IPS-18c (cell line): ENCODE measurements around the gene FRMD8.

ENCODE experiments used
- H3K4me3 ChIP-seq: 2 replicates; pipeline ENCODE4 v1.7.0; 2013; ENCODE audit warnings: low read depth, mild to moderate bottlenecking, low read length, moderate library complexity; ENCODE audit not compliant: insufficient read depth
- H3K9me3 ChIP-seq: one replicate; pipeline ENCODE4 v1.6.1; 2013; ENCODE audit warnings: mild to moderate bottlenecking, low read length, moderate library complexity; ENCODE audit not compliant: control insufficient read depth, insufficient read depth

FRMD8 gene

GRCh38 chr11:65386307-65387140, at the start of gene FRMD8:
Gene FRMD8, plus strand, starts transcription at chr11:65386637. Its CDS starts 400 bp downstream, at chr11:65387037.
- H3K9me3 ChIP-seq, result no peaks in the 10 kb centered on the region

GRCh38 chr11:65338676-65339075, 47.8 kb upstream of the FRMD8 start:
- no peak overlapping the region for H3K4me3 ChIP-seq
- no peaks in the 10 kb centered on the region for H3K9me3 ChIP-seq

More at GRCh38 chr11:65386307-65387140, at the start of gene FRMD8:
- H3K4me3 ChIP-seq, result peak within 1 kb of the TSS; percentile 89

- no peaks in the 10 kb centered on the region for H3K9me3 ChIP-seq
- H3K4me3 ChIP-seq, result no peak overlapping the region
Observed at GRCh38 chr11:65340226-65340625, 46.2 kb upstream of the FRMD8 start.

GRCh38 chr11:65341856-65342255, 44.6 kb upstream of the FRMD8 start:
- H3K9me3 ChIP-seq, result no peaks in the 10 kb centered on the region
- H3K4me3 ChIP-seq, result no peak overlapping the region

GRCh38 chr11:65351511-65351910, 34.9 kb upstream of the FRMD8 start:
- no peak overlapping the region for H3K4me3 ChIP-seq
- H3K9me3 ChIP-seq, result no peaks in the 10 kb centered on the region

- no peaks in the 10 kb centered on the region for H3K9me3 ChIP-seq
- no peak overlapping the region for H3K4me3 ChIP-seq
Observed at GRCh38 chr11:65352783-65353182, 33.7 kb upstream of the FRMD8 start.

GRCh38 chr11:65353376-65353775, 33.1 kb upstream of the FRMD8 start:
- H3K4me3 ChIP-seq, result no peak overlapping the region
- H3K9me3 ChIP-seq, result no peaks in the 10 kb centered on the region

- H3K9me3 ChIP-seq, result no peaks in the 10 kb centered on the region
- H3K4me3 ChIP-seq, result peak overlapping the region; percentile 78
Observed at GRCh38 chr11:65353900-65354264, 32.6 kb upstream of the FRMD8 start.

- H3K4me3 ChIP-seq, result peak within 1 kb of the TSS; percentile 78
- H3K9me3 ChIP-seq, result no peaks in the 10 kb centered on the region
Observed at GRCh38 chr11:65354265-65355012, 32.0 kb upstream of the FRMD8 start, which contains the start of gene TIGD3. Gene TIGD3, plus strand, starts transcription at chr11:65354751. Its CDS starts 1,058 bp downstream, at chr11:65355809.

- peak overlapping the region; percentile 74 for H3K4me3 ChIP-seq
- no peaks in the 10 kb centered on the region for H3K9me3 ChIP-seq
Observed at GRCh38 chr11:65355013-65355775, 31.2 kb upstream of the FRMD8 start.

- no peaks in the 10 kb centered on the region for H3K9me3 ChIP-seq
- H3K4me3 ChIP-seq, result peak overlapping the region; percentile 74
Observed at GRCh38 chr11:65355776-65356393, 30.6 kb upstream of the FRMD8 start.

- H3K4me3 ChIP-seq, result no peak overlapping the region
- H3K9me3 ChIP-seq, result no peaks in the 10 kb centered on the region
Observed at GRCh38 chr11:65356394-65356972, 30.0 kb upstream of the FRMD8 start.

GRCh38 chr11:65357856-65358356, 28.5 kb upstream of the FRMD8 start:
- H3K9me3 ChIP-seq, result no peaks in the 10 kb centered on the region
- H3K4me3 ChIP-seq, result no peak overlapping the region

- Histone ChIP-seq H3K9me3 (no peaks in the 10 kb centered on the region), H3K4me3 (no peak overlapping the region)
Observed at GRCh38 chr11:65362320-65362931, 24.0 kb upstream of the FRMD8 start.

- H3K9me3 ChIP-seq, result no peaks in the 10 kb centered on the region
- no peak overlapping the region for H3K4me3 ChIP-seq
Observed at GRCh38 chr11:65362966-65363365, 23.5 kb upstream of the FRMD8 start.

GRCh38 chr11:65363770-65364169, 22.7 kb upstream of the FRMD8 start:
- Histone ChIP-seq H3K4me3 (no peak overlapping the region), H3K9me3 (no peaks in the 10 kb centered on the region)
